AML-193 (cell line): ENCODE results near the gene FEN1.
A peak's percentile ranks its signal among the peaks of the same experiment; 100 is the strongest.

Source experiments
- DNase-seq, 2 experiments: peaks; one replicate each; lab custom pipeline; 2025; lab: John Stamatoyannopoulos, UW

Gene FEN1

DNA sequence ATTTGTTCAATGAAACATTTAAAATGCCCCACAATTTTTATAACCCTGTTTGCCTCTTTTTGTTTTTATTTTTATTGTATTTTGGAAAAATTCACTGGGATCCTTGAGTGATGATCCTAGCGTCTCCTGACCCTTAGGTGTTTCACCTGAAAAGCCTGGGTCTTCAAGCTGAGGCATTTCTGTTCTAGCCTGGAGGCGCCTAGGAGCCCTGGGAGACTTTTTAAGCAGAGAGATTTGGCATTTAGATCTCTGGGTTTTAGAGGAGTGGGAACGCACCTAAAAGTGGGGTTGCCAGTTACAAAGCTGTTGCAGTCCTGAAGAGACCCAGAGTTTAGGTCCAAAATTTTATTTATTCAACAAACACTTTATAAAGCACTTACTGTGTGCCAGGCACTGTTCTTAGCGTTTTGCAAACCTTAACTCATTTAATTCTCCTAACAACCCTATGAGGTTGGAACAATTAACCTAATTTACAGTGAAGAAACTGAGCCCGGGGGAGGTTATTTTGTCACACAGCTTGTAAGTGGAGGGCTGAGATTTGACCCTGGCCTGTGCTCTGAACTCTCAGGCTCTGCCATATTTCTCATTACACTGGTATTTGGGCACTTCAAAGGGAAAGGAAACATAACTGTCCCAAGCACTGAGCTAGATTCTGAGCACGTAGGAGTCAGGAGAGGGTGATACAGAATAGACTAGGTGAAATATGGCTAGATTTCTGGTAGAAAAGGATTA lies 24.9 kb downstream of the FEN1 start:
- no peak for DNase-seq

DNA sequence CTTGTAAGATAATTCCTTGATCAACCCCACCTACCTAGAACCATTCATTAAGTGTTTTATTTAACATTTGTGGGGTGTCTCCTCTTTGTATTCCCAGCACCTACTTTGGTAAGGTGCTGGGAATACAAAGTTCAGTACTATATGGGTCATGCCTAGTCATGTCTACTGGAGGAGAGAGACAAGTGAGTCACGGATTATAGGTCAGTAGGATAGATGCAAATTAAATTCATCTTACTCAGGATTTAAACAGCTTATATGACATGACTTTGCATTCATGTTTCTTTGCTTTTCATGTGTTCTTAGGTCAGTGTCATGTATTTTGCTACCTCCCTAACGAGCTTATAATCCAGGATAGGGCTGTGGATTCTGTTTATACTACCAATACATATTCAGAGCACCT lies 27.5 kb downstream of the FEN1 start:
- DNase-seq, result no peak

DNA sequence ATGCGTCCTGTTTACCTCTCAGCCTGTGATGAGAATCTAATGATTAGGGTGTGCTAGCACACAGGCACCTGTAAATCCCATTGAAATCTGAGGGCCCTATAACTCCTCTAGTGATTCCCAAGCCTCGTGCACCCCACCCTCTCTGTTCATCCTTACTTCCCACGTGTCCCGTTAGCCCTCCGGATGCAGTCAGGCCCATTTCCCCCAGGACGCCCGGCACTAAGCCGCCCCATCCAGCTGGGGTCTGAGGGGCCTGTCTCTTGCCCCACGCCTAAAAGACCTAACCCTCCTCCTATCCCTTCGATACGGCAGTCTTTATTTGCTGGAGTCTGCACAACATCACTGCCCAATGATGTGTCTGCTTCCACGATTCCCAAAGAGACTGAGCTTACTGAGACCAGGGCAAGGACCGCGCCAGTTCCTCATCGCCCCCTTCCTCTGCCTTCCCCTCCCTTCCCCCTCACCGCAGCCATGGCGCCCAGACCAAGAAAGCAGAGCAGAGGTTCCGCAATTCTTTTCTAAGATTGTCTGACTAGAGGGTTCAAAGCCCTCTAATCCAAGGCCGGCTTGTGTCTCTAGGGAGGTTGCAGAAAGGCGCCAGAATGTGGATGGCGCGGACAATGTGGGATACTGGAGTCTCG lies 34.3 kb downstream of the FEN1 start:
- DNase-seq, result peak; percentile 51 to 67

DNA sequence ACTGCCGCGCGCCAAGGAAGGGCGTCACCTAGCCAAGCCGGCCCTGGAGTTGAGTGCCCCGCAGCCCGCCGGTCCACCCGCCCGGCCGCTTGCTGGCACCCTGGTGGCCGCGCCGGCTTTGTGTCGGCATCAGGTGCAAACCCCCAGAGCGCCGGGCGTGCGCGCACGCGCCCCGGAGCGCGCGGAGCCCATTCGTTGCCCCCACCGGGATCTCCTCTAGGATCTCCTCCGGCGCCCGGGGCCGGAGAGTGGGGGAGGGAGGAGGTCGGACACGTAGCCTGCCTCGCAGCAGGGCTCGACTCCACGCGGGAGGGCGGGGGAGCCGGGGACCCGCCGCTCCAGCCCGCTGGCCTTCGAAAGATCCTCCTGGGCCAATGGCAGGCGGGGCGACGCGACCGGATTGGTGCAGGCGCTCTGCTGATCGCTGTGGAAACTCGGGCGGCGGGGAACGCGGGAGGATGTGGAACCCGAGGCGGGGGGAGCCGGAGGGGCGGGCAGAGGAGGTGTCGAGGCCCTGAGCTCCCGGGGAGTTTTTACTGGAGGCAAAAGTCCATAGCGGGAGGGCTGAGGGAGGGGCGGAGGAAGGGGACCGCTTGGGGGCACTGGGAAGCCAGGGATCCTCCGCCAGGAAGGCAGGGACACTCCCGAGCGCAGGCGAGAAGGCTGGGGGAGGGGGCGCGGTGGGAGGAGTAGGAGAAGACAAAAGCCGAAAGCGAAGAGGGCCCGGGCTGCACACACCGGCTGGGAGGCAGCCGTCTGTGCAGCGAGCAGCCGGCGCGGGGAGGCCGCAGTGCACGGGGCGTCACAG lies 35.1 kb downstream of the FEN1 start, which contains the start of gene FADS2:
FADS2 (plus strand) TSS at position 730 of the 808 bp plus-strand sequence. CDS start 91 bp downstream, outside the sequence.
- DNase-seq, result peak; percentile 83 to 88

- no peak for DNase-seq
Measured at GRCh38 chr11:61828379-61828628, 35.6 kb downstream of the FEN1 start.

- peak in 1 of 2 experiments; percentile 22 for DNase-seq
Measured at GRCh38 chr11:61828629-61829407, 36.1 kb downstream of the FEN1 start.

DNA sequence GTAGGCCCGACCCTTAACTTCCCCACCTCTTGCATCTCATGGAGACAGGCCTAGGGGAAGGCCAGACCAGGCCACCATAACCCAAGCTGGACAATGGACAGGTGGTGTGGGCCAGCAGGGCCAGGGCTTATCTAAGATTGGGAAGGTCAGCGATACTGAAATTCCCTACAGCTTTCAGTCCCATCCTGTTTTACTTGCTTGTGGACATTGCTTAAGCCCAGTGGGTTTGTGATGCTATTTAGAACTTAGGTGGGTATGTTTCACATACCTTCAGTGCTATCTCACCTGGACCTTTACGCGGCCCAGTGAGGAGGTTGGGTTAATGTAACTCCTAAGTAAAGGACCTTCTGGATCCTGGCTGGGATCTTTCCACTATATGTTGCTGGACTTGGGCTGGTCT lies 37.1 kb downstream of the FEN1 start:
- DNase-seq, result no peak

- no peak for DNase-seq
Measured at GRCh38 chr11:61830237-61831105, 37.8 kb downstream of the FEN1 start.

DNA sequence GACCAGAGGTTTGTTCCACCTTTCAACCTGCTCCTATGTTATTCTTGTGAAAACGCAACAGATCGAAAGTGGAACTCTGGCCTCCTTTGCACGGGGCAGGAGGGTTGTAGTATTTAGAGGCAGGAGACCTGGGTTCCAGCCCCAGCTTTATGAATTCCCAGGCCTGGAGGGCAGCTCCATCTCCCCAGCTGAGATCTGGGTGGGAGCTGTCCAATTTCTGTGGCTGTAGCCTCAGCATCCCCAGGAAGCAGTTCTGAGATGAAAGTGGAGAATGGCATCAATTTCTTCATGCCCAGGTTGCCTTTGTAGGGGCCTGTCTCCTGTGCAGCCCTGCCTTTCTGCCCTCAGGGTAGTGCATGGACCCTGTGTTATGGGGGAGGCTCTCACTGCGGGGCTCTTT lies 39.5 kb downstream of the FEN1 start:
- DNase-seq, result no peak

GRCh38 chr11:61832754-61833153 lies 40.0 kb downstream of the FEN1 start:
- DNase-seq, result no peak

- DNase-seq, result no peak
Measured at GRCh38 chr11:61833471-61833870, 40.8 kb downstream of the FEN1 start.

DNA sequence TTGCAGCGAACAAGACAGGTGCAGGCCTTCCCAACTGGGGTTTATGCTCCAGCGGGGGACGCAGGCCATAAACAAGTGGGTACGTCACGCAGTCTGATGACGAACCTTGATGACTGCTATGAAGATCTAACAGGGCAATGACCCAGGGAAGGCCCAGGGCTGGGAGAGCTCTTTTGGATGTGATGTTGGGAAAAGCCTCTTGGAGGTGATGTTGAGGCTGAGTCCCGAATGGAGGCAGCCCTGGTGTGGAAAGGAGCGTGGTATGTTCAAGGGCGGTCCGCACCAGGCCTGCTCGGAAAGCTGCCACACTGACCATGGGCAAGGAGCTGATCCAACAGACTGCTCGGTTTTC lies 41.2 kb downstream of the FEN1 start:
- no peak for DNase-seq

- peak; percentile 83 to 91 for DNase-seq
Measured at GRCh38 chr11:61834278-61835048, 41.8 kb downstream of the FEN1 start.

- DNase-seq, result no peak
Measured at GRCh38 chr11:61836193-61836592, 43.5 kb downstream of the FEN1 start.

- DNase-seq, result no peak
Measured at GRCh38 chr11:61837411-61838005, 44.8 kb downstream of the FEN1 start.

GRCh38 chr11:61838501-61838900 lies 45.8 kb downstream of the FEN1 start:
- DNase-seq, result no peak

GRCh38 chr11:61838921-61839320 lies 46.2 kb downstream of the FEN1 start:
- no peak for DNase-seq

DNA sequence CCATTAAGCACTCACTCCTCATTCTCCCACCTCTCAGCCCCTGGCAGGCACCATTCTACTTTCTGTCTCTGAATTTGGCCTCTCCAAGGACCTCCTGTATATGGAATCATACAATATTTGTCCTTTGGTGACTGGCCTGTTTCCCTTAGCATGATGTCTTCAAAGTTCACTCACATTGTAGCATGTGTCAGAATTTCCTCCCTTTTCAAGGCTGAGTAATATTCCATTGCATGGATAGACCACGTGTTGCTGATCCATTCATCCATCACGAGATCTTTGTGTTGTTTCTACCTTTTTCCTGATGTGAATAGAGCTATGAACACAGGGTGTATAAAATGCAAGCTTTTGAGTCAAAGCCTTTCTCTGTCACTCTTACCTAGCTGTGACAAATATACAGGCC lies 47.0 kb downstream of the FEN1 start:
- DNase-seq, result no peak

DNA sequence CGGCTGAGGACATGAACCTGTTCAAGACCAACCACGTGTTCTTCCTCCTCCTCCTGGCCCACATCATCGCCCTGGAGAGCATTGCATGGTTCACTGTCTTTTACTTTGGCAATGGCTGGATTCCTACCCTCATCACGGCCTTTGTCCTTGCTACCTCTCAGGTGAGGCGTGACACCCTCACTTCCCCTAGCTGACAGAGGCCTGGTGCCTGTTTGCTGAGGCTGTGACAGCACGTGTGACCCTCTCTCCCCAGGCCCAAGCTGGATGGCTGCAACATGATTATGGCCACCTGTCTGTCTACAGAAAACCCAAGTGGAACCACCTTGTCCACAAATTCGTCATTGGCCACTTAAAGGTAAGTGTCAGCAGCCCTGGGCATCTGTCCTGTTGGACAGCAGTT lies 47.7 kb downstream of the FEN1 start:
- no peak for DNase-seq
